HepG2 (cell line): ENCODE results near the gene CIAPIN1. TPM values are rescaled to one million over a fixed set of nuclear protein-coding genes. Genes with fewer than 3 reads are reported as not detected.
A peak's percentile ranks its signal among the peaks of the same experiment; 100 is the strongest.

Experiments used
- CBX2 ChIP-seq, 2 experiments: fragments of 200-600 bp in 1 of 2; sonication (generic); formaldehyde crosslinking in 1 of 2; IDR thresholded peaks; 2 replicates each; pipeline versions ENCODE4 v1.7.0 to v1.8.1; 2018 to 2022; ENCODE audit warnings: low read depth in 2 of 2, low read length in 1 of 2, mild to moderate bottlenecking in 1 of 2, missing genetic modification reagents in 1 of 2
- GATAD2A ChIP-seq: IDR thresholded peaks from 2 replicates; pipeline ENCODE4 v1.6.1; 2016
- HDAC2 ChIP-seq: sonication (generic); formaldehyde crosslinking; IDR thresholded peaks from 2 replicates; pipeline ENCODE4 v1.4.0; 2020; ENCODE audit warnings: missing genetic modification reagents
- HNF4A ChIP-seq: sonication (generic); formaldehyde crosslinking; IDR thresholded peaks from 2 replicates; pipeline ENCODE4 v1.4.0; 2020; ENCODE audit warnings: missing genetic modification reagents
- HNF4G ChIP-seq, 2 experiments: sonication (generic) in 1 of 2; formaldehyde crosslinking in 1 of 2; IDR thresholded peaks; 2 replicates each; pipeline versions ENCODE4 v1.4.0 to v1.6.1; 2011 to 2020; ENCODE audit warnings: borderline replicate concordance in 2 of 2, low read depth in 2 of 2, mild to moderate bottlenecking in 2 of 2, low read length in 1 of 2, missing genetic modification reagents in 1 of 2, moderate library complexity in 1 of 2
- KLF6 ChIP-seq: IDR thresholded peaks from 2 replicates; pipeline ENCODE4 v1.8.0; 2016; ENCODE audit warnings: missing biosample characterization, missing genetic modification reagents
- MED1 ChIP-seq: sonication (generic); formaldehyde crosslinking; IDR thresholded peaks from 2 replicates; pipeline ENCODE4 v1.4.0; 2020; ENCODE audit warnings: missing genetic modification reagents
- POGZ ChIP-seq: sonication (generic); formaldehyde crosslinking; IDR thresholded peaks from 2 replicates; pipeline ENCODE4 v1.4.0; 2020; ENCODE audit warnings: mild to moderate bottlenecking, missing genetic modification reagents
- RAD21 ChIP-seq: fragments of 450-650 bp; formaldehyde crosslinking; IDR thresholded peaks from 2 replicates; pipeline ENCODE4 v1.5.0; 2020; ENCODE audit warnings: mild to moderate bottlenecking
- RNF2 ChIP-seq: fragments of 450-650 bp; conservative IDR thresholded peaks from 2 replicates; pipeline ENCODE4 v1.6.1; 2016; ENCODE audit warnings: low read depth
- ZFP36L2 ChIP-seq: sonication (generic); formaldehyde crosslinking; IDR thresholded peaks from 2 replicates; pipeline ENCODE4 v1.4.0; 2020; ENCODE audit warnings: missing genetic modification reagents
- ZFX ChIP-seq: sonication (generic); formaldehyde crosslinking; IDR thresholded peaks from 2 replicates; pipeline ENCODE4 v1.4.0; 2020; ENCODE audit warnings: mild to moderate bottlenecking, low read depth, missing genetic modification reagents, moderate library complexity
- ZNF138 ChIP-seq: sonication (generic); formaldehyde crosslinking; IDR thresholded peaks from 2 replicates; pipeline ENCODE4 v1.5.0; 2020; ENCODE audit warnings: mild to moderate bottlenecking, low read depth, missing genetic modification reagents
- ZNF605 ChIP-seq: sonication (generic); formaldehyde crosslinking; IDR thresholded peaks from 2 replicates; pipeline ENCODE4 v1.8.0; 2022; ENCODE audit warnings: mild to moderate bottlenecking, missing genetic modification reagents
- ZNF644 ChIP-seq: IDR thresholded peaks from 2 replicates; pipeline ENCODE4 v1.6.1; 2016; ENCODE audit warnings: low read depth
- ZNF780A ChIP-seq: sonication (generic); formaldehyde crosslinking; IDR thresholded peaks from 2 replicates; pipeline ENCODE4 v1.8.0; 2022; ENCODE audit warnings: mild to moderate bottlenecking, missing genetic modification reagents, moderate library complexity
- ZSCAN21 ChIP-seq: sonication (generic); formaldehyde crosslinking; IDR thresholded peaks from 2 replicates; pipeline ENCODE4 v1.8.0; 2022; ENCODE audit warnings: mild to moderate bottlenecking, missing genetic modification reagents, moderate library complexity, borderline replicate concordance
- polyA plus RNA-seq, 8 experiments: library from polyadenylated mRNA; depleted of rRNA in 3 of 8; stranded (reverse) in 7 of 8; unstranded in 1 of 8; fragments of >200 nt; fragmentation: Illumina TruSeq in 4 of 8; extraction: Trizol in 4 of 8; gene quantifications; 2 replicates each; pipeline versions ENCODE4 v1.2.1 to v1.2.3, GENCODE V29; 2011 to 2016; ENCODE audit warnings: low read depth in 4 of 8, missing spikeins in 1 of 8, mixed read lengths in 1 of 8; ENCODE audit not compliant: insufficient read depth in 1 of 8
- total RNA-seq, 5 experiments: library from RNA; depleted of rRNA; stranded (reverse); fragments of >200 nt; fragmentation: Illumina TruSeq; extraction: Trizol; gene quantifications; 2 replicates each; pipeline ENCODE4 v1.2.3, GENCODE V29; 2016; ENCODE audit warnings: low read depth in 1 of 5
- TF ChIP-seq, protein P1 (sequence below): IDR thresholded peaks from 2 replicates; pipeline ENCODE4 v1.4.0; 2020; ENCODE audit warnings: mild to moderate bottlenecking, missing genetic modification reagents

CIAPIN1 gene
- total and polyA plus RNA-seq, 2 of the 13 experiments (the other 11 are each of a cell fraction or from before 2014, with no cell fraction given), result 69.3 to 89.7 TPM

DNA sequence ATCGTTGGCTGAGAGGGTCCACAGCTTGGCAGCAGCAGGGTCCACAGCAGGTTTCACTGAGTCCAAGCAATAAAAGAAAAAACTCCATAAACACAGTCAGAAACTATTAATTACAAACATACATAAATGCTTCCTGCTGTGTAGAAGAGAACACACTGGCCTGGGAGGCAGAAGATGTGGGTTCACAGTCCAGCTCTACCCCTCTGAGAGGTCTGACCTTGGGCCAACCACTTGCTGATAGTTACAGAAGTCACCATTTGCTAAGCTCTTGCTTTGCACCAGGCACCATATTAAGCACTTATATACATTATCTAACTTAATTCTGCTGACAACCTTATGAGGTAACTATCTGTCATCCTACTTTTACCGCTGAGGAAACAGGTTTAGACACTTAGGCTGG is 14.7 kb downstream of the CIAPIN1 start (continued):
- TF ChIP-seq CBX2 (IDR thresholded peaks at IDR 0.05; ENCODE audit: low read depth, low read length) (no peak), CBX2 (CRISPR knock-in tag; IDR thresholded peaks at IDR 0.05; ENCODE audit: low read depth) (no peak), KLF6 (no peak), HNF4G (IDR thresholded peaks at IDR 0.05; ENCODE audit: borderline replicate concordance, low read depth, low read length) (peak; percentile 65), HNF4G (CRISPR knock-in tag; IDR thresholded peaks at IDR 0.05; ENCODE audit: borderline replicate concordance, low read depth) (no peak), HDAC2 (CRISPR knock-in tag) (peak; percentile 17; the same call in 1 of the 2 replicates), RAD21 (CRISPR knock-in tag) (no peak), POGZ (CRISPR knock-in tag) (no peak), ZFP36L2 (CRISPR knock-in tag) (no peak), ZNF780A (CRISPR knock-in tag) (no peak), MED1 (CRISPR knock-in tag) (no peak), RNF2 (no peak), ZNF644 (CRISPR knock-in tag) (0 out of 2 replicates have a peak, but pooled peaks have one; percentile 39), ZSCAN21 (CRISPR knock-in tag) (no peak), GATAD2A (CRISPR knock-in tag) (peak; percentile 47; the same call in 1 of the 2 replicates), HNF4A (CRISPR knock-in tag) (peak; percentile 82), ZFX (CRISPR knock-in tag) (no peak), ZNF138 (no peak), ZNF605 (CRISPR knock-in tag) (no peak)
- TF ChIP-seq, protein P1, sequence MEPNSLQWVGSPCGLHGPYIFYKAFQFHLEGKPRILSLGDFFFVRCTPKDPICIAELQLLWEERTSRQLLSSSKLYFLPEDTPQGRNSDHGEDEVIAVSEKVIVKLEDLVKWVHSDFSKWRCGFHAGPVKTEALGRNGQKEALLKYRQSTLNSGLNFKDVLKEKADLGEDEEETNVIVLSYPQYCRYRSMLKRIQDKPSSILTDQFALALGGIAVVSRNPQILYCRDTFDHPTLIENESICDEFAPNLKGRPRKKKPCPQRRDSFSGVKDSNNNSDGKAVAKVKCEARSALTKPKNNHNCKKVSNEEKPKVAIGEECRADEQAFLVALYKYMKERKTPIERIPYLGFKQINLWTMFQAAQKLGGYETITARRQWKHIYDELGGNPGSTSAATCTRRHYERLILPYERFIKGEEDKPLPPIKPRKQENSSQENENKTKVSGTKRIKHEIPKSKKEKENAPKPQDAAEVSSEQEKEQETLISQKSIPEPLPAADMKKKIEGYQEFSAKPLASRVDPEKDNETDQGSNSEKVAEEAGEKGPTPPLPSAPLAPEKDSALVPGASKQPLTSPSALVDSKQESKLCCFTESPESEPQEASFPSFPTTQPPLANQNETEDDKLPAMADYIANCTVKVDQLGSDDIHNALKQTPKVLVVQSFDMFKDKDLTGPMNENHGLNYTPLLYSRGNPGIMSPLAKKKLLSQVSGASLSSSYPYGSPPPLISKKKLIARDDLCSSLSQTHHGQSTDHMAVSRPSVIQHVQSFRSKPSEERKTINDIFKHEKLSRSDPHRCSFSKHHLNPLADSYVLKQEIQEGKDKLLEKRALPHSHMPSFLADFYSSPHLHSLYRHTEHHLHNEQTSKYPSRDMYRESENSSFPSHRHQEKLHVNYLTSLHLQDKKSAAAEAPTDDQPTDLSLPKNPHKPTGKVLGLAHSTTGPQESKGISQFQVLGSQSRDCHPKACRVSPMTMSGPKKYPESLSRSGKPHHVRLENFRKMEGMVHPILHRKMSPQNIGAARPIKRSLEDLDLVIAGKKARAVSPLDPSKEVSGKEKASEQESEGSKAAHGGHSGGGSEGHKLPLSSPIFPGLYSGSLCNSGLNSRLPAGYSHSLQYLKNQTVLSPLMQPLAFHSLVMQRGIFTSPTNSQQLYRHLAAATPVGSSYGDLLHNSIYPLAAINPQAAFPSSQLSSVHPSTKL, result peak; percentile 57; the same call in 1 of the 2 replicates
